HEK293 (cell line): Measurements from ENCODE around the gene ATF7IP2.

ENCODE experiments used
- ZNF16 ChIP-seq: fragments of 450-650 bp; formaldehyde crosslinking; IDR thresholded peaks from 2 replicates; pipeline ENCODE4 v1.5.1; 2016; ENCODE audit warnings: low read depth, missing biosample characterization, missing genetic modification characterization
- TF ChIP-seq, protein P1 (sequence below): fragments of 450-650 bp; formaldehyde crosslinking; IDR thresholded peaks from 2 replicates; pipeline ENCODE4 v1.5.1; 2016; ENCODE audit warnings: missing biosample characterization, missing genetic modification characterization

DNA sequence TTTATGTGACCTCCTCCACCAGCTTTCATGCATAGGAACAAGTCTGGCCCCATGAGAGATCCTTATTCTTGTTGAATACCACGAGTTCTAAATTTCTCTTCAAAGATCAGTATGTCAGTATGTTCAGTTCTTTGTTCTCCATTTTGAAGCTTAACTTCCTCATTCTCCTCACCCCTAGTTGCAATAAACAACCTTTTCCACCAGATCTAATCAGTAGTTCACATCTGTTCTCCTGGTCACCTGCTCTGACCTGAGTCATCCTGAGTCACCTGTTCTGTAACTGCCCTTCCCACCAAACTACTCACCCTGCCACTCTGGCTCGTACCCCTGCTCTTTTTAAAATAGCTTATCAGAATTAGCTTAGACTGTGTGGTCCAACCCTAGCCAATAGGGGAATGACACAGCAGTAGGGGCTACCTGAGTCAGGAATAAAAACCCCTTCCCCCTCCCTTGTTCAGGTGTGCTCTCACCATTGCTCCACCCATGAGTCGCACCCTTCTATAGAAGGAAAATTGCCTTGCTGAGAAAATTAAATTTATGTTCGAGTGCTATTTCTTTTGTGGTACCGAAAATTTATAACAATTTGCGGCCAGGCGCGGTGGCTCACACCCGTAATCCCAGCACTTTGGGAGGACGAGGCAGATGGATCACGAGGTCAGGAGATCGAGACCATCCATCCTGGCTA is 100.0 kb downstream of the ATF7IP2 start:
- no peak for TF ChIP-seq ZNF16 (tag by site-specific recombination)
- TF ChIP-seq, protein P1, sequence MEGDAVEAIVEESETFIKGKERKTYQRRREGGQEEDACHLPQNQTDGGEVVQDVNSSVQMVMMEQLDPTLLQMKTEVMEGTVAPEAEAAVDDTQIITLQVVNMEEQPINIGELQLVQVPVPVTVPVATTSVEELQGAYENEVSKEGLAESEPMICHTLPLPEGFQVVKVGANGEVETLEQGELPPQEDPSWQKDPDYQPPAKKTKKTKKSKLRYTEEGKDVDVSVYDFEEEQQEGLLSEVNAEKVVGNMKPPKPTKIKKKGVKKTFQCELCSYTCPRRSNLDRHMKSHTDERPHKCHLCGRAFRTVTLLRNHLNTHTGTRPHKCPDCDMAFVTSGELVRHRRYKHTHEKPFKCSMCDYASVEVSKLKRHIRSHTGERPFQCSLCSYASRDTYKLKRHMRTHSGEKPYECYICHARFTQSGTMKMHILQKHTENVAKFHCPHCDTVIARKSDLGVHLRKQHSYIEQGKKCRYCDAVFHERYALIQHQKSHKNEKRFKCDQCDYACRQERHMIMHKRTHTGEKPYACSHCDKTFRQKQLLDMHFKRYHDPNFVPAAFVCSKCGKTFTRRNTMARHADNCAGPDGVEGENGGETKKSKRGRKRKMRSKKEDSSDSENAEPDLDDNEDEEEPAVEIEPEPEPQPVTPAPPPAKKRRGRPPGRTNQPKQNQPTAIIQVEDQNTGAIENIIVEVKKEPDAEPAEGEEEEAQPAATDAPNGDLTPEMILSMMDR (tag by site-specific recombination): no peak
